OCI-LY7 (cell line): Measurements from ENCODE around the gene CHN1. TPM values are rescaled to one million over a fixed set of nuclear protein-coding genes. Genes with fewer than 3 reads are reported as not detected.

Source experiments
- BruUV-seq: library from RNA; stranded (reverse); fragments of 400-500 nt; replicated peaks from 2 replicates; lab custom pipeline; 2021; lab: Mats Ljungman, UMichigan
- CTCF ChIA-PET: fragments of 300-600 bp; sonication (Branson Sonifier 250); formaldehyde crosslinking; loops from one replicate; lab custom pipeline; 2022; ENCODE audit warnings: antibody characterized with exemption; ENCODE audit not compliant: unreplicated experiment; lab: Charles Lee
- POLR2A ChIA-PET: fragments of 300-600 bp; sonication (Branson Sonifier 250); formaldehyde crosslinking; loops from one replicate; lab custom pipeline; 2022; ENCODE audit warnings: antibody characterized with exemption; lab: Charles Lee
- DNase-seq: peaks from one replicate; pipeline ENCODE4 v3.0.0-alpha.2; 2015; ENCODE audit warnings: low spot score
- H2AFZ ChIP-seq: fragments of 200-600 bp; sonication (generic), shearing (Covaris generic); 2 replicates; pipeline ENCODE4 v1.6.1; 2014; ENCODE audit warnings: mild to moderate bottlenecking, antibody characterized with exemption, low read length, moderate library complexity
- H3K27ac ChIP-seq: fragments of 200-600 bp; sonication (generic); 2 replicates; pipeline ENCODE4 v1.5.1; 2014; ENCODE audit warnings: mixed run types, low read depth, mild to moderate bottlenecking, moderate library complexity, low read length, inconsistent platforms; ENCODE audit not compliant: poor library complexity, severe bottlenecking
- H3K36me3 ChIP-seq: fragments of 200-600 bp; sonication (generic); 2 replicates; pipeline ENCODE4 v1.6.1; 2014; ENCODE audit warnings: mild to moderate bottlenecking, antibody characterized with exemption, low read length, moderate library complexity, mixed read lengths; ENCODE audit not compliant: insufficient read depth
- H3K4me1 ChIP-seq: fragments of 200-600 bp; sonication (generic); 2 replicates; pipeline ENCODE4 v1.5.1; 2014; ENCODE audit warnings: mild to moderate bottlenecking, low read length; ENCODE audit not compliant: insufficient read depth, poor library complexity, severe bottlenecking
- H3K4me2 ChIP-seq: fragments of 200-600 bp; sonication (generic); 2 replicates; pipeline ENCODE4 v1.6.1; 2014; ENCODE audit warnings: mild to moderate bottlenecking, low read length
- H3K4me3 ChIP-seq: fragments of 200-600 bp; sonication (generic); 2 replicates; pipeline ENCODE4 v1.5.1; 2014; ENCODE audit warnings: mild to moderate bottlenecking, low read depth, low read length; ENCODE audit not compliant: poor library complexity, severe bottlenecking
- H3K79me2 ChIP-seq: fragments of 200-600 bp; sonication (generic); 2 replicates; pipeline ENCODE4 v1.6.1; 2016; ENCODE audit warnings: low read depth, mild to moderate bottlenecking, low read length, moderate library complexity, mixed read lengths; ENCODE audit not compliant: insufficient read depth
- H3K9me2 ChIP-seq: fragments of 200-600 bp; sonication (generic); 2 replicates; pipeline ENCODE4 v1.6.1; 2016; ENCODE audit warnings: mild to moderate bottlenecking, low read length, mixed read lengths; ENCODE audit not compliant: insufficient read depth
- H3K9me3 ChIP-seq: fragments of 200-600 bp; sonication (generic); 2 replicates; pipeline ENCODE4 v1.6.1; 2014; ENCODE audit warnings: mild to moderate bottlenecking, mixed run types, low read length, mixed read lengths
- H4K20me1 ChIP-seq: fragments of 200-600 bp; sonication (generic); 2 replicates; pipeline ENCODE4 v1.6.1; 2014; ENCODE audit warnings: mild to moderate bottlenecking, antibody characterized with exemption, low read length, moderate library complexity, mixed read lengths; ENCODE audit not compliant: insufficient read depth
- CTCF ChIP-seq: fragments of 200-600 bp; sonication (generic); conservative IDR thresholded peaks from 2 replicates; pipeline ENCODE4 v1.5.1; 2014; ENCODE audit warnings: mild to moderate bottlenecking, antibody characterized with exemption, low read length, moderate library complexity, mixed read lengths
- EZH2phosphoT487 ChIP-seq: fragments of 200-600 bp; sonication (generic); IDR thresholded peaks from 2 replicates; pipeline ENCODE4 v1.6.1; 2018; ENCODE audit warnings: low read depth, borderline replicate concordance, mild to moderate bottlenecking, mixed run types, antibody characterized with exemption, low read length, moderate library complexity, mixed read lengths
- intact Hi-C: fragments of 100-400 bp; cut with micrococcal nuclease; formaldehyde crosslinking; loops from one replicate; pipeline ENCODE4 v1.10.0; 2022; ENCODE audit not compliant: unreplicated experiment
- total RNA-seq, 2 experiments: library from RNA; depleted of rRNA in 1 of 2; stranded (reverse); fragments of >200 nt in 1 of 2; shearing (Covaris generic) in 1 of 2; gene quantifications; 2 replicates each; pipeline ENCODE4 v1.2.3, GENCODE V29; 2014 to 2022

CHN1 gene
- total RNA-seq, 2 experiments from 2014 or later, result 0.44 TPM; not detected in 1

GRCh38 chr2:174868878-174869277 lies 136.3 kb downstream of the CHN1 start:
- no peak overlapping the region for H3K4me3 ChIP-seq
- H3K9me3 ChIP-seq, result no peaks in the 10 kb centered on the region
- no peak for DNase-seq
- no peaks in the 10 kb centered on the region for H3K79me2 ChIP-seq
- TF ChIP-seq EZH2phosphoT487 (no peak), CTCF (no peak)
- H3K27ac ChIP-seq, result no peak overlapping the region
- no peaks in the 10 kb centered on the region for H3K4me1 ChIP-seq
- no peak overlapping the region for H2AFZ ChIP-seq
- BruUV-seq, result no TSS peak
- intact Hi-C loops, result no loop called here
- no peaks in the 10 kb centered on the region for H3K9me2 ChIP-seq
- H3K4me2 ChIP-seq, result no peak overlapping the region
- no peaks in the 10 kb centered on the region for H3K36me3 ChIP-seq
- ChIA-PET CTCF (no interaction called here), POLR2A (no interaction called here)
- H4K20me1 ChIP-seq, result no peaks in the 10 kb centered on the region

DNA sequence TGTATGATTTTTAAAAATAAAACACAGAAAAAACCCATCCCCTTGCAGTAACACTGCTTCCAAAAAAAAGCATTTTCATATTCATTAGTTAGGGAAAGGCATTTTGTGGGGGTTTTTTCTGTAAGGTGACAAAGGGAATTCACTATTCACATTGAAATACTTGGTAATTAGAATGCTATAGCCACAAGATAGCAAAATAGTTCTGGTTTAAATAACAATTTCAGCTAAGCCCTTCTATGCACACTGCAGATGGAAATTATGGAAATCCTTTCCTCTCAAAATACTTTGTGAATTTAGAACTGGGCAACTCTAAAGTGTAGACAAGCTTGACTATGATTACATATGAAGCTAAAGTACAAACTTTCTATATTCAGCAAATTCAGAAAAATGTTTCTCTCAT lies 138.8 kb downstream of the CHN1 start:
- Histone ChIP-seq H3K36me3 (no peaks in the 10 kb centered on the region), H2AFZ (no peak overlapping the region), H3K79me2 (no peaks in the 10 kb centered on the region), H3K27ac (no peak overlapping the region), H4K20me1 (no peaks in the 10 kb centered on the region), H3K9me2 (no peaks in the 10 kb centered on the region), H3K4me1 (no peaks in the 10 kb centered on the region), H3K4me3 (no peak overlapping the region), H3K9me3 (no peaks in the 10 kb centered on the region), H3K4me2 (no peak overlapping the region)
- BruUV-seq, result no TSS peak
- no peak for DNase-seq
- ChIA-PET CTCF (no interaction called here), POLR2A (interaction anchor here (0.9 to 1.7 kb wide), 3 partner anchors 10 to 16 kb away, joined by 3 to 4 read pairs (median 4); no protein-coding TSS in a partner anchor)
- TF ChIP-seq CTCF (no peak), EZH2phosphoT487 (no peak)
- intact Hi-C loops, result no loop called here

- ChIA-PET POLR2A (no interaction called here), CTCF (no interaction called here)
- Histone ChIP-seq H4K20me1 (no peaks in the 10 kb centered on the region), H3K79me2 (no peaks in the 10 kb centered on the region), H3K9me3 (no peaks in the 10 kb centered on the region), H3K4me3 (no peak overlapping the region), H3K27ac (no peak overlapping the region), H2AFZ (no peak overlapping the region), H3K36me3 (no peaks in the 10 kb centered on the region), H3K9me2 (no peaks in the 10 kb centered on the region), H3K4me1 (no peaks in the 10 kb centered on the region), H3K4me2 (no peak overlapping the region)
- no peak for DNase-seq
- TF ChIP-seq EZH2phosphoT487, result no peak
- BruUV-seq, result no TSS peak
- intact Hi-C loops, result no loop called here
These were observed 142.0 kb downstream of the CHN1 start for GRCh38 chr2:174863183-174863582.
